Stimulated activated CD4-positive, alpha-beta T cell treated with anti-CD3 and anti-CD28 coated beads, Interleukin-2, amount 100 ng/mL, for 4 hours (primary cell): ENCODE data around the gene TRAPPC2L.
A peak's percentile ranks its signal among the peaks of the same experiment; 100 is the strongest.

Experiments used
- DNase-seq: peaks from one replicate; pipeline ENCODE4 v3.0.0-alpha.2; 2020; ENCODE audit warnings: low read depth

The TRAPPC2L gene, protein sequence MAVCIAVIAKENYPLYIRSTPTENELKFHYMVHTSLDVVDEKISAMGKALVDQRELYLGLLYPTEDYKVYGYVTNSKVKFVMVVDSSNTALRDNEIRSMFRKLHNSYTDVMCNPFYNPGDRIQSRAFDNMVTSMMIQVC

DNA sequence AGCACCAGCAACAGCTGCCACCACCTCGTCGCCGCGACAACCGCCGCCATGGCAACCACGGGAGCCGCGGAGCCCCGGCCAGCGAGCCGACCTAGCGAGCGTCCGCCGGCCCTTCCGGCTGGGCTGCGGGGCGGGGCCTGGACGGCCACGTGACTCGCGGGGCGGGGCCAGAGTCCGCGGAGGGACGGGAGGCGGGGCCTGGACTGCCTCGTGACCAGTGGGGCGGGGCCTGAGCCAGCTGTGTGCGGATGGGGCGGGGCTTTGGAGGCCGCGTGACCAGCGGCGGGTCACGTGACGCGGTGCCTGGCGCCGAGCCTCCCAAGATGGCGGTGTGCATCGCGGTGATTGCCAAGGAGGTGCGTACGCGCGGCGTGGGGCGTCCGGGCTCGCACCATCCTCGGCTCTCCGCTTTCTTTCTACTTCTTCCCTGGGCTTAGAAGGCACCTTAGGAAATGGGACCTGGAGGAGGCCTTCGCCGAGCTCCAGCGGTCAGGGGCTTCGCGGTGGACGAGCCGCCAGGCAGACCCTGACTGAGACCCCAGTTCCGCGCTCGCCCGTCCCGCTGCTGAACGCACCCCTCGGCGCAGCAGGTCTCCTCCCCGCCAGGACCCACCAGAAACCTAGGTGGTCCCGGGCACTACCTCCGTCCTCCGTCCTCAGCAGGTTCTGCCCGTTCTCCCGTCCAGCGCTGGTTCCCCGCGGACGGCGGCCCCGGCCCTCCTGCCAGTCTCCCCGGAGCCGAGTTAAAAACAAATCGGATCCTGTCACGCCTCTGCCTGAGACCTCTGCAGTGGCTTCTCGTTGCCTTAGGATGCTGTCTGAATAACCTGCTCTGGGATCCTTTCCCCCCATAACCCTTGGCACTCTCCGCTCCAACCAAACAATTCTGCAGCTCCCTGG lies at the start of gene TRAPPC2L, which contains the start of gene GALNS:
TRAPPC2L (plus strand) TSS at position 300 of the 900 bp plus-strand sequence; CDS start at position 324, 24 bp downstream.
GALNS (minus strand) TSS at position 120 of the 900 bp plus-strand sequence; CDS start at position 50, 70 bp downstream.
- peak; percentile 99 for DNase-seq

DNA sequence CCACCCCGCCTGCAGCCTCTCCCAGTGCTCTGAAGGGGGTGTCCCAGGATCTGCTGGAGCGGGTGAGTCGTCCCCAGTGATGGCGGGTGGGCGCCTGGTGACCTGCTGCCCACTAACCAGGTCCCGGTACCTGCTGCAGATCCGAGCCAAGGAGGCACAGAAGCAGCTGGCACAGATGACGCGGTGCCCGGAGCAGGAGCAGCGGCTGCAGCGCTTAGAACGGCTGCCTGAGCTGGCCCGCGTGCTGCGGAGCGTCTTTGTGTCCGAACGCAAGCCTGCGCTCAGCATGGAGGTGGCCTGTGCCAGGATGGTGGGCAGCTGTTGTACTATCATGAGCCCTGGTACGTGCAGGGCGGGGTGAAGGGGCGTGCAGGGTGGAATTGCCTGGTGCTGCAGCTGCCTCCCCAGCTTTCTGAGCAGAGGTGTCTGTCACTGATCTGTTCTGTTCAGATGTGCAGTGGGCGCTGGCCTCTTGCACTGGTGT lies 49.7 kb upstream of the TRAPPC2L start:
- no peak for DNase-seq

DNA sequence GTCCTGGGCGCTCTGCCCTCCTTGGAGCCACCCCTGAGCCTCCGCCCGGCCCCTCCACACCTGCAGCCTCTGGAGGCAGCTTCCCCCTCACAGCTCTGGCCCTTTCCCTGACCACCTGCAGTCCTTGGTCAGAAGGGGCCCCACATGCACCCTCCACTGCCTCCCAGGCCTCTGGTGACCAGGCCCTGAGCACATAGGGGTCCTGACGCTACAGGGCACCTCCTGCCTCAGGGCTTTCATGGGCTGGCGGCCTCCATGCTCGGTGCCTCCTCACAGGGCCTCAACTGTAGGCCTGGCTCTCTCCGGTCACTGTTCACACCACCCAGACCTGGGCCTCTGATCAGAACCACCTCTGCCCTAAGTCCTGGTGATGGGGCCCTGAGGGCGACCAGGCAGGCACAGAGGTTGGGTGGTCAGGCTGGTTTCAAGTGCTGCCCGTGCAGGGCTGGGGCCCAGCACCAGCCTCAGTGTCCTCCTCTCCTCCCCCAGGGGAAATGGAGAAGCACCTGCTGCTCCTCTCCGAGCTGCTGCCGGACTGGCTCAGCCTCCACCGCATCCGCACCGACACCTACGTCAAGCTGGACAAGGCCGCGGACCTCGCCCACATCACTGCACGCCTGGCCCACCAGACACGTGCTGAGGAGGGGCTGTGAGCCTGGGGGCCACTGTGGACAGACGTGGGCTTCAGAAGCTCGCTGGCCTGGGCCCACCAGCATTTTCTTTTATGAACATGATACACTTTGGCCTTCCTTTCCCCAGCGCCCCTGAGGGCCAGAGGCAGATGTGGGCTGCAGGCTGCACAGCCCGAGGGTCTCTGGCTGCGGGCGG lies 49.1 kb upstream of the TRAPPC2L start:
- no peak for DNase-seq

DNA sequence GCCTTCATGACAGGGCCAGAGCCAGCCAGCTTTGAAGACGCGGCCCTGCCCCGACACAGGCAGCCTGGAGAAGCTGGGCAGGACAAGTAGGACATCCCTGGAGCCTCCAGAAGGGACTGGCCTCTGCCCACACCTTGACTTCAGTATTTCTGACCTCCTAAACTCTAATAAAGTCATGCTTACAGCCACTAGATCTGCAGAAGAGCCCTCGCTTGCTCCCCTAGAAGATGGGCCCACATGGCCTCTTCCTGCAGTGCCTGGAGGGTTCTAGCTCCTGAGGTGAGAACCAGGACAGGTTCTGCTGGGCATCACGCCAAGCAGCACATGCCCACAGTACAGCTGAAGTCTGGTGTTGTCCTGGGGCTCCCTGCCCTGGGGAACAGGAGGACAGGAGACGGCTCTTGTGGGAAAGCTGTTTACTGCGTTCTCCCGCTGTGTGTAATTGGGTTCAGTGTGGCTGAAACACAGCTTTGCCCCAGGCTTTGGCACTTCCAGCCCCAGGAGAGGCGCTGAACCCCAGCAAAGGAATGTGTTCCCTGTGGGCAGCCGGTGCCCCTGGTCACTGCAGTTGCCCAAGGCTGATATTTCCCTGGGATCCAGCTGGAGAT lies 47.8 kb upstream of the TRAPPC2L start:
- DNase-seq = no peak

DNA sequence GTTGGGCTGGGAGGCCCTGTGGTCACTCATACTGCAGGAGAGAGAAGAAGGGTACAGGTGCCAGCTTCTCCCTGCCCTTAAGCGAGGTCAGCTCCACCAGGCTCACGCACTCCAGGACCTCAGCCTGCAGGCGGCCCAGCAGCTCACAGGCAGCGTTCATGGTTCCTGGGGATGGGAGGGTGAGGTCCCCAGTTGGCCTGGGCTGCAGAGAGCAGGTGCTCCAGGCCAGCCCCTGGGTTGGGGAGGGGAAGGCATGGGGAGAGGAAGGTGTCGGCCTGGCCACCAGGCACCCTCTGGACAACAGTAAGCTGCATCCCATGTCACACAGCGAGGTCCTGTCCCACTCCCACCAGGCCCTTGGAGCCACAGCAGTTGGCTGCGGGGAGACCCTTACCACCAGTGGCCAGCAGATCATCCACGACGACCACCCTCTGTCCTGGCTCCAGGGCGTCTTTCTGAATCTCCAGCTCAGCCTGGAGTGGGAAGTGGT lies 47.2 kb upstream of the TRAPPC2L start:
- no peak for DNase-seq

DNA sequence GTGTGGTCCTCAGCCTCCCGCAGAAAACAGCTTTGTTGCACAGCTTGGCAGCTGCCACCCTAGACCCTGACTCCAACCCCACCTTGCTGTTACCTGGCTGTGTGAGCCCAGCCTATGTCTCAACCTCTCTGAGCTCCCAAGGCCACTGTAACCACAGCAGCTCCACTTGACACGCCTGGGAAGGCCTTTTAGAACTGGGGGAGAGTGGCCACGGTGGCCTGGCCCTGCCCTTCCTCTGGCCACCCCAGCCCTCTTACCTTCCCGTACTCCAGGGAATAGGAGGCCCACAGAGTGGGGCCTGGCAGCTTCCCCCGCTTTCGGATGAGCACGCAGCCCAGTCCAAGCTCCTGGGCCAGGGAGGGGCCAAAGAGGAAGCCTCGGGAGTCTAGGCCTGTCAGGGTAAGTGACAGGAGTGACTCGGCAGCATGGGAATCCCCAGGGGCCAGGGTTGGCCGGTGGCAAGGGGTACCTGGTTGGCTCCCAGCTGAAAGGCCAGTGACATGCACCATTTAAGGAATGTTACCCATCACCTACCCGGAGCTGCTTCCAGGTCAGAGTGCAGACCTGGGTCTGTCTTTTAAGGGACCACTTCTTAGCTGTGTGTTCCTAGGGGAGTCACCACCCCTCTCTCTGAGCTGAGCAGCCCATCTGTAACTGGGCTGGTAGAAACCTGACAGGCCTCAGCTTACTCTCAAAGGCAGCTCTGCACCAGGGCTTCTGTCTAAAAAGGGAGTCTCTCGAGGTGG lies 46.6 kb upstream of the TRAPPC2L start:
- DNase-seq = no peak

DNA sequence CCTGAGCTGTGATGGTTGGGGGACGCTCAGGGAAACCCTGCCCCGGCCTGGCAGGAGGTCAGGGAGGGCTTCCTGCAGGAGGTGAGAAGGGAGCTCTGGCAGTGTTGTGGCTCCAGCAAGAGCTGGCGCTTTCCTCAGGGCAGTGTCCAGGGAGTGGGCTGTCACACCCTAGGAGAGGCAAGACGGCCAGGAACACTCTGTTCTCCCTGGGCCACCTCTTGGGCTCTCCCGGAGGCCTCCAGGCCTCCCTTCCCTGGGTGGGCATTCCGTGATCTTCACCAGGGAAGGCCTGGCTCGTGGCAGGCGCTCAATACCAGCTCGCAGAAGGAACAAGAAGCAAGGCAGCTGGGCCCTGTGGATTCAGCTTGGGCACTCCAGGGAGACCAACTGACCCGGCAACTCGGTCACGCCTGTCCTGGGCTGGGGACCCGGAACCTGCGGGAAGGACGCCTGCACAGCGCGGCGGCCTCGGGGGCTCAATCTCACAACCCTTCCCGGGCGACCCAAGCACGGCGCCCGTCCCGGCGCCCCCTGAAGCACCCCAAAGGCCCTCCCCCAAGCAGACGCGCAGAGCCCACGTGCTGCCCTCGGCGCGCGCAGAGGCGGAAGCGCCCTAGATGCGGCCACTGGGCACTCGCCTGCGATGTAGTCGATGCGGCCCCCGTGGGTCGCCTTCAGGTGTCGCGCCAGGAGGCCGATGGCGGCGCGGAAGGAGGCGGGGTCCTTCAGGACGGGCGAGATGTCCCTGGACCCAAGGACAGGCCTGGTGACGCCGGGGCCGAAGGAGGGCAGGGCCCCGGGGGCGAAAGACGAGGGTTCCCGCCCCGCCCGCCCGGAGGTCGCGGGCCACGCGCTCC lies 45.8 kb upstream of the TRAPPC2L start:
- DNase-seq = peak; percentile 44

DNA sequence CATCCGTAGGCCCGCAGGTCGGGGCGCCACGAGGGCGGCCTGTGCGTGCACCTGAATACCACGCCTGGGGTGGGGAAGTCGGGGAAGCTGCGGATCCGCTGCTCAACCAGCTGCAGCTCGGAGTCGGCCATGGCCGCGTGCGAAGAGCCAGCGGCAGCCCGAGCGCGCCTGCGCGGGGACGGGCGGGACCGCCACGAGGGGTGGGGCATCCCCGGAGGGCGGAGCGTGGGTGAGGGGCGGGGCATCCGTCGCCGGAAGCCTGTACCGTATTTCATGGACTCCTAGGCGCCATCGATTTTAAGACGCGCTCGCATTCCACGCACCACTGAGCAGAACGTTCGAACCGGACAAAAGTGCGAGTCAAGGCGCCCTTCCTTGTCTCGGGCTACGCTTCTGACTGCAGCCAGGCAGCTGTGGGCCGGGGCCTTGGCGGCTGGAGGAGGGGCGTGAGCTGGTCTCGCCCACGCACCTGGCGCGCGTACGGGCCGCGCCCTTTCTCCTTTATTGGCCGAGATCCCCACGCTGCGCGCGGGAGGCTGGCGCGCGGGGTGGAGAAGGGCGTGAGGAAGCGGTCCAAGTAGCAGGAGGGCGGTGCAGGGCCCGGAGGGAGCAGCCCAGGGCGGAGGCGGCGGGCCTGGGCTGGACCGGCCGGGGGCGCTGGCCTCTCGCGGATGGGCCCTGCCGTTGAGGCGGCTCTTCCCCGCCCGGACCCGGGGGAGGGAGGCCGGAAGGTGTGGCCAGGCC lies 45.0 kb upstream of the TRAPPC2L start, which contains the start of gene APRT:
APRT (minus strand) TSS at position 160 of the 744 bp plus-strand sequence; CDS start at position 131, 29 bp downstream.
- DNase-seq = peak; percentile 95

DNA sequence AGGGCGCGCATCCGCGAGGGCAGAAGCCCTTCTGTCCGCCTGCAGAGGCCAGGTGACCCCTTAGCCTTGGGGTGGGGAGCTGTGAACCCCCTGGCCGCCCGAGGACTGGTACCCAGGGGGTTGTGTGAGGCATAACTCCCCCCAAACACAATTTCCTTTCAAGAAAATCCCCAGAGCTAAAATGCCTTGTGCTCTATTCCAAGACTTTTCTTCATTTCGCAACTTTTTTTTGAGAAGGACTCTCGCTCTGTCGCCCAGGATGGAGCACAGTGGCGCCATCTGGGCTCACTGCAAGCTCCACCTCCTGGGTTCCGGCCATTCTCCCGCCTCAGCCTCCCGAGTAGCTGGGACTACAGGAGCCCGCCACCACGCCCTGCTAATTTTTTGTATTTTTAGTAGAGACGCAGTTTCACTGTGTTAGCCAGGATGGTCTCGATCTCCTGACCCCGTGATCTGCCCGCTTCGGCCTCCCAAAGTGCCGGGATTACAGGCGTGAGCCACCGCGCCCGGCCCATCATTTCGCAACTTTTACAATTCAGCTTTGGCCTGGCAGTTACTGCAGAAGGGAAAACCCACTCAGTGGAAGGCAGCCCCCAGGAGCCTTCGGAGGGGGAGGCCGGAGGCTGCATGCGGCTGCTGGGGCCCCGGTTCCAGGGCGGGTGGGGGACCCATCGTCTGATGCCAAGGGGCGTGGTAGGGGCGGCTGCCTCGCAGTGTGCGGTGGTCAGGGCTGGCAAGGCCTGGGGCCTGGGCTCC lies 44.2 kb upstream of the TRAPPC2L start:
- no peak for DNase-seq

DNA sequence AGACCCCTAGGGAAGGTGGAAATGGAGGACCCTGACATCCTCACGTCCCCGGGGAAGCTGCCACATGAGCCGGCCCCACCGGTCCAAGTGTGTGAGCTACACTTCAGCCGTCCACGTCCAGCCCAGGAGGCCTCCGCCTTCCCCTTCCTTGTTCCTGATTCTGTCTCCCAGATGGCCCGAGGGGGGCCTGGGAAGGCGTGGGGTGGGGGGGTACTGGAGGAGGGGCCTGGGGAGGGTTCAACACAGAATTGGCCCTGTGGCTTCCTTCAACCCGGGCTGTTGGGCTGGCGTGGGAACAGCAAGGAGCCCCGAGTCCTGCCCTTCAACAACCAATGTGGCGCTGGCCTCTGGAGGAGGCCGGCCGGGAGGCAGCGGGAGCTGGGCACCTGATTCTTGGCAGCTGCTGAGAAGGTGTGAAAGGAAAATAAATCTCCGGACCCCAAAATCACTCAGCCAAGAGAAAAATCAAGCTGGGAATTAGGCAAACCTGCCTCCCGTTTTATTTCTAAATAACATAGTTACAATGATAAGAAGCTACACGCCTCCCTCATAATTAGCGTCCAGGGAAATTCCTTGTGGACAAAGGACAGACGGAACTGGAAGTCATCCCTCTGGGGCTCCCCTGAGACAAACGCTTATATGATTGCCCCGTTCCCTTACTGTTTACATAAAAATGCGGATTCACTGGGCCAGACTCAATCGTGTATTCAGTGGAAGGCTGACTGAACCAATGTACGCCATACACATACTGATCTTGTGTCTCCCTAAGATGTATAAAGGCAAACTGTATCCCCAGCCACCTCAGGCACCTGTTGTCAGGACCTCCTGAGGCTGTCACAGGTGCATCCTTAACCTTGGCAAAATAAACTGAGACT lies 43.4 kb upstream of the TRAPPC2L start:
- no peak for DNase-seq

DNA sequence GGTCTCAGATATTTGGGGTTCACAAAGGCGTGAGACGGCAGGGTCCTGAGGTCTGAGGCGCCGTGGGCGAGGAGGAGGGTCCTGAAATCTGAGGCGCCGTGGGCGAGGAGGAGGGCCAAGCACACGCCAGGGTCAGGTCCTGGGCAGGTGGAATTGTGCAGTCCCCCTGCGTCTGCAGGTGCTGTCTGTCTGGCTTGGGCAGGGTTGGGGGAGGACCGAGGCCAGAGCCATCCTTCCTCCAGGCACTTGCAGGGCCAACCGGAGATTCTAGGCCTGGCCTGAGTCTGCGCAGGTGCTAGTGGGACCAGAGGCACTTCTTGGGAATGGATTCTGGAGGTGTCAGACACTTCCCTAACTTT lies 42.8 kb upstream of the TRAPPC2L start:
- no peak for DNase-seq

DNA sequence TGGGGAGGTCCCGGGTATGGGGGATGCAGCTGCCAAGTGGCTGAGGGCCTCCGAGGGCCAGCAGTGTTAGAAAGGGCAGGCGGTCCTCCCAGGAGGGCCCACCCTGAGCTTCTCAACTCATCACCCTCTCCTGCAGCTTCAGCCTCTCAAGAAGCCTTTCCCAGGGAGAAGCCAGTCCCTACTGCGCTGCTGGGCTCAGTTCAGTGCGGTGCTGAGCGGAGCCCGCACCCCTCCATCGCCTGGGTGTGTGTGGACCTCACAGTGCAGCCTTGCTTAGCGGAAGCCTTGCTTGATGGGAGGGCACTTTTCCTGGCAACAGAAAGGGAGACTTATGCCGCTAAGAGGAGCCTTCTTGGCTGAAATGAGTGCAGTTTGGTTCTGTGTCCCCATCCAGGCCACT lies 41.7 kb upstream of the TRAPPC2L start:
- no peak for DNase-seq

DNA sequence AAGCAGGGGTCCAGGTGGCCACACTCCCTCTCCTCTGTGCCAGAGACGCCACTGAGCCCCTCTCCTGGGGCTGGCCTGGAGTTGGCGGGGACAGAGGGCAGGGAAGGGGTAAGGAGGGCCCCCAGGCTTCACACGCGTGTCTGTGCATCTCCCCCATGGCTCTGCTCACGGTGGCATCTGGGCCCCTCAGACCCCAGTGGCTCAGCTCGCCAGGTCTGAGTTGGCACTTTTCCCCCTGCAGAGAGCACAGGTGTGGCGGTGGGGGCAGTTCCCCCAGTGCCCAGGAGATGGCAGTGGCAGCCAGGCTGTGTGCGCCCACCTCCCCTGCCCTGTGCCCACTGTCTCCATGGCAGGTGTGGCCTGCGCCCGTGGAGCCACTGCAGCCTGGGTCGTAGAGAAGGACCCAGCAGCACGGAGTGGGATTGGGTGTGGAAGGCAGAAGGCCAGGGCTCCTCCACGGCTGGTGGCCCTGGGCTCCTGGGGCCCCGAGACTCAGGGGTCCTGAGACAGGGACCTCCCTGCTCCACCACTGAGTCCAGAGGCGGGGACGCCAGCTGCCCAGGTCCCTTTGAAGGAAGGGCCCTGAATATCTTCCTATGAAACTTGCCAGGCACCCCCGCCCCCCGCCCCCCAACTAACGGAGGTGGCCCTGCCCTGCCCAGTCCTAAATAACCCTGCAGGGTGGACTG lies 40.9 kb upstream of the TRAPPC2L start:
- no peak for DNase-seq

DNA sequence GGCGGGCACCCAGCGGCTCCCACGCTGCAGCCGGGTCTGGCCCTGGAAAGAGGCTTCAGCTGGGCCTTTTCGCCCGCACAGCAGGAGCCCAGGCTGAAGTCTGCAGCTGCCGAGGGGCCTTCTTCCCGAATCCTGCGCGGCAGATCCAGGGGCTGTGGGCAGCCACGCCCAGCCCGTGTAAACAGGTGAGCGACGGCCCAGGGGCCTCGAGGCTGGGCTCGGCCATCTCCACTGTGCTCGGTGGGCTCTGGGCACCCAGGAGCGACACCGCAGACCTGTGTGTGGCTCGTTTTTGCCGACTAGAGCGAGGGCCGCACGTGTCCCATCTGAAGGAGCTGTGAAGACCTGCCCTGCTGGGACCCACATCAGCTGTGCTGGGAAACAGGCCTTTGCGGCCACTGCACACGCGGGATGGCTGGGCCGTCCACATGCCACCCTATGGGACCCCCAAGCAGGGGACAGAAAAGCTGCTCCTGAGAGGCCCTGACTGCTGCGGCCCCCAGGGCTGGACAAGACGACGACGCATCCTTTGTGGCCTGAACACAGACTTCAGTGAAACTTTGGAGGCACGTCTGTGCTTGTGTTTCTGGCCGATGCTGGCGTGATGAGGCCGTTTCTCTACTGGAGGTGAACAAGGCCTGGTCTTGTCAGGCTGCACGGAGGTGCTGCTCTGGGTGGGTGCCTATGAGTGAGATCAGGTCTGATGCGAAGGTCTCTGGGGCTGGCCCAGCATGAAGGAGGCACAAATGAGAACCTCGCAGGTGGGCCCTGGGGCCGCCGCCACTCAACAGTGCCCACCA lies 40.0 kb upstream of the TRAPPC2L start:
- DNase-seq = no peak

DNA sequence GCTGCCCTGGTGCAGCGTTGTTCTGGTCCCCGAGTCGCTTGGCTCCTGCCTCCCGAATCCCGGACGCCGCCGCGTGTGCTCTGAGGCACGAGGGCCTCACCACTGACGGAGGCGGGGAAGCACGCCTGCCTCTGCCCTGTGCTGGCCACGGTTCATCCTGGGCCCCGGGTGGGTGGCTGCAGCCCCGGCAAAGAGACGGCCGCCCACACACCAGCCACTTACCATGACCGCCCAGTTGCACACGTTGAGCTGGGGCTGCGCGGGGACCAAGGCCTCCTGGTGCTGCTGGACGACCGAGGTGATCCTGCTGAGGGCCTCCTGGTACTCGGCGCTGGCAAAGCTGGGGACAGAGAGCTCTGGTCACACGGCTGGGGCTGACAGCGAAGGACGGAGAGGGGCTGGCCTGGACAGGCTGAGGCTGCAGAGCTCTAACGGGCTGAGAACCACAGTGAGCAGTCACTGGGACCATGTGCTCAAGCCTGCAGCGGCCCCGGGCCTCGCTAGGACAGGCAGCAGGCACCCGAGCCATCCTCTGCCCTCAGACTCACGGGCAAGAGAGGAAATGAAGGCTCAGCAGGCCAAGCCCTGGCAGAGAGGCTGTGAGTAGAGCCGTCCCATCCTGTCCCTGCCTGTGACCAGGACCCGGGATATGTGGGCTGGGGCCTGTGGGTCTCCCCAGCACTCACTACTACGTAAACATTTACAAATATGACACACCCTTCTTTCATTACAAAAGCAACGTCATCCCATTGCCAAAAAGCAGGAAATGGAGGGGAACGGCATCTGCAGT lies 38.9 kb upstream of the TRAPPC2L start:
- no peak for DNase-seq
